CD14-positive monocyte (primary cell): ENCODE results near the gene HP1BP3. TPM values are rescaled to one million over a fixed set of nuclear protein-coding genes. Genes with fewer than 3 reads are reported as not detected.

Experiments
- DNase-seq, 3 donors: peaks; one replicate each; pipeline ENCODE4 v3.0.0-alpha.2; 2011 to 2022
- H2AFZ ChIP-seq: 2 replicates; pipeline ENCODE4 v1.6.0; 2012; ENCODE audit warnings: mild to moderate bottlenecking, low read depth, low read length, inconsistent platforms; ENCODE audit not compliant: insufficient read depth, poor library complexity, severe bottlenecking
- H3K27ac ChIP-seq, 2 donors: 1 replicate in 1 of 2; 2 replicates in 1 of 2; pipeline ENCODE4 v1.5.1; 2012 to 2013; ENCODE audit warnings: low read length in 2 of 2, control low read depth in 1 of 2, inconsistent platforms in 1 of 2, low read depth in 1 of 2, mild to moderate bottlenecking in 1 of 2
- H3K27me3 ChIP-seq, 2 donors: one replicate each; pipeline versions ENCODE4 v1.6.0 to v1.6.1; 2011 to 2013; ENCODE audit warnings: low read length in 2 of 2; ENCODE audit not compliant: control insufficient read depth in 2 of 2, insufficient read depth in 2 of 2
- H3K36me3 ChIP-seq, 2 donors: replicated peaks in 1 of 2; 1 replicate in 1 of 2; 2 replicates in 1 of 2; pipeline versions ENCODE4 v1.5.1 to v1.6.1; 2012 to 2013; ENCODE audit warnings: low read length in 2 of 2, control low read depth in 1 of 2, inconsistent platforms in 1 of 2, mild to moderate bottlenecking in 1 of 2; ENCODE audit not compliant: insufficient read depth in 2 of 2, control insufficient read depth in 1 of 2
- H3K4me1 ChIP-seq, 2 donors: 1 replicate in 1 of 2; 2 replicates in 1 of 2; pipeline versions ENCODE4 v1.5.1 to v1.6.1; 2012 to 2013; ENCODE audit warnings: low read length in 2 of 2, control low read depth in 1 of 2, inconsistent platforms in 1 of 2, mild to moderate bottlenecking in 1 of 2, moderate library complexity in 1 of 2; ENCODE audit not compliant: insufficient read depth in 2 of 2, control insufficient read depth in 1 of 2
- H3K4me2 ChIP-seq: replicated peaks from 2 replicates; pipeline ENCODE3; 2012; ENCODE audit warnings: low read length, moderate library complexity, mild to moderate bottlenecking; ENCODE audit not compliant: poor library complexity, severe bottlenecking; ENCODE audit errors: extremely low read depth
- H3K4me3 ChIP-seq, 3 experiments: fragments of 200-600 bp in 1 of 3; sonication (generic) in 1 of 3; replicated peaks in 1 of 3; 1 replicate in 2 of 3; 2 replicates in 1 of 3; pipeline ENCODE4 v1.5.1; 2011 to 2013; ENCODE audit warnings: low read length in 3 of 3, mild to moderate bottlenecking in 3 of 3, control low read depth in 2 of 3, low read depth in 2 of 3, inconsistent platforms in 1 of 3, moderate library complexity in 1 of 3
- H3K79me2 ChIP-seq: 2 replicates; pipeline ENCODE4 v1.6.0; 2012; ENCODE audit warnings: mild to moderate bottlenecking, control low read depth, inconsistent platforms, low read length, moderate library complexity; ENCODE audit not compliant: insufficient read depth
- H3K9ac ChIP-seq: 2 replicates; pipeline ENCODE4 v1.6.0; 2017; ENCODE audit warnings: low read length, mild to moderate bottlenecking; ENCODE audit not compliant: insufficient read depth, poor library complexity, severe bottlenecking
- H3K9me3 ChIP-seq, 2 donors: replicated peaks in 1 of 2; 1 replicate in 1 of 2; 2 replicates in 1 of 2; pipeline versions ENCODE4 v1.5.1 to v1.6.1; 2012 to 2013; ENCODE audit warnings: low read length in 2 of 2, control low read depth in 1 of 2; ENCODE audit not compliant: control insufficient read depth in 1 of 2, insufficient read depth in 1 of 2
- H4K20me1 ChIP-seq: 2 replicates; pipeline ENCODE4 v1.6.0; 2012; ENCODE audit warnings: mild to moderate bottlenecking, low read length, control low read depth, moderate library complexity; ENCODE audit not compliant: insufficient read depth
- H3K27ac Mint-ChIP-seq, 7 donors: one replicate each; pipeline ENCODE4 v1.8.0; 2020; ENCODE audit warnings: mild to moderate bottlenecking in 7 of 7, mixed read lengths in 7 of 7, moderate library complexity in 6 of 7, inconsistent platforms in 2 of 7
- H3K27me3 Mint-ChIP-seq, 3 donors: one replicate each; pipeline ENCODE4 v1.8.0; 2021 to 2022; ENCODE audit warnings: low read depth in 3 of 3, mild to moderate bottlenecking in 3 of 3, mixed read lengths in 3 of 3, moderate library complexity in 3 of 3, inconsistent platforms in 1 of 3
- H3K36me3 Mint-ChIP-seq, 2 donors: one replicate each; pipeline ENCODE4 v1.8.0; 2020; ENCODE audit warnings: mixed read lengths in 2 of 2, inconsistent platforms in 1 of 2, mild to moderate bottlenecking in 1 of 2
- H3K4me1 Mint-ChIP-seq: one replicate; pipeline ENCODE4 v1.8.0; 2020; ENCODE audit warnings: mild to moderate bottlenecking, mixed read lengths
- H3K4me3 Mint-ChIP-seq, 2 donors: one replicate each; pipeline ENCODE4 v1.8.0; 2020; ENCODE audit warnings: mild to moderate bottlenecking in 2 of 2, mixed read lengths in 2 of 2, moderate library complexity in 1 of 2
- H3K9me3 Mint-ChIP-seq, 7 donors: one replicate each; pipeline ENCODE4 v1.8.0; 2020 to 2022; ENCODE audit warnings: mixed read lengths in 7 of 7, mild to moderate bottlenecking in 6 of 7, moderate library complexity in 6 of 7, inconsistent platforms in 2 of 7
- WGBS: methylation state at CpG from one replicate; pipeline ENCODE4 v1.1.5; 2013; ENCODE audit warnings: missing lambda C conversion rate; ENCODE audit not compliant: insufficient coverage; 5-methylcytosine and 5-hydroxymethylcytosine counted together
- intact Hi-C, 2 donors: fragments of 100-400 bp; cut with micrococcal nuclease; formaldehyde crosslinking; loops; one replicate each; pipeline versions ENCODE4 v1.15.0 to v1.15.1; 2023
- polyA plus RNA-seq, 3 donors: library from polyadenylated mRNA; depleted of rRNA in 1 of 3; unstranded in 2 of 3; stranded (reverse) in 1 of 3; fragments of 300-500 nt in 2 of 3; fragments of >200 nt in 1 of 3; fragmentation: Illumina TruSeq in 2 of 3; gene quantifications; 1 replicate in 2 of 3; 2 replicates in 1 of 3; pipeline ENCODE4 v1.2.3, GENCODE V29; 2012 to 2021
- TF ChIP-seq, protein P1 (sequence below): fragments of 200-600 bp; IDR thresholded peaks from one replicate; pipeline ENCODE4 v1.8.0; 2022; ENCODE audit warnings: antibody characterized with exemption, mild to moderate bottlenecking

The HP1BP3 gene
- polyA plus RNA-seq, 3 donors: 121 to 137 (median 135) TPM

- peak within 1 kb of the TSS; percentile 82 to 96 for H3K4me3 Mint-ChIP-seq
- H3K9me3 ChIP-seq: peaks cover 0 to 11% of the 10 kb centered on the region in 2 donors
- H3K36me3 ChIP-seq: peaks cover 1 to 16% of the 10 kb centered on the region in 2 donors
- DNase-seq: peak; percentile 91 to 97 (median 92)
- peak within 1 kb of the TSS; percentile 63 for H2AFZ ChIP-seq
- no peaks in the 10 kb centered on the region for H4K20me1 ChIP-seq
- H3K4me1 Mint-ChIP-seq: peaks cover 23% of the 10 kb centered on the region
- peak within 1 kb of the TSS in 1 of 2 donors; percentile 4 for H3K27ac ChIP-seq
- peak within 1 kb of the TSS; percentile 40 to 77 (median 52) for H3K4me3 ChIP-seq
- peaks cover 26 to 55% of the 10 kb centered on the region in 2 donors for H3K27me3 ChIP-seq
- H3K36me3 Mint-ChIP-seq: peaks cover 17 to 25% of the 10 kb centered on the region in 2 donors
- H3K79me2 ChIP-seq: no peaks in the 10 kb centered on the region
- H3K4me2 ChIP-seq: peak within 1 kb of the TSS; percentile 95
- 1% methylated on average over 24 of the region's 38 CpGs for WGBS
- peak within 1 kb of the TSS; percentile 33 to 89 (median 76) for H3K27ac Mint-ChIP-seq
- intact Hi-C loops: loop anchor here in 1 of 2 donors (5.0 to 10.0 kb wide), 3 partner anchors 35 to 158 kb away; partner anchors contain the start of gene HP1BP3
- TF ChIP-seq, protein P1, sequence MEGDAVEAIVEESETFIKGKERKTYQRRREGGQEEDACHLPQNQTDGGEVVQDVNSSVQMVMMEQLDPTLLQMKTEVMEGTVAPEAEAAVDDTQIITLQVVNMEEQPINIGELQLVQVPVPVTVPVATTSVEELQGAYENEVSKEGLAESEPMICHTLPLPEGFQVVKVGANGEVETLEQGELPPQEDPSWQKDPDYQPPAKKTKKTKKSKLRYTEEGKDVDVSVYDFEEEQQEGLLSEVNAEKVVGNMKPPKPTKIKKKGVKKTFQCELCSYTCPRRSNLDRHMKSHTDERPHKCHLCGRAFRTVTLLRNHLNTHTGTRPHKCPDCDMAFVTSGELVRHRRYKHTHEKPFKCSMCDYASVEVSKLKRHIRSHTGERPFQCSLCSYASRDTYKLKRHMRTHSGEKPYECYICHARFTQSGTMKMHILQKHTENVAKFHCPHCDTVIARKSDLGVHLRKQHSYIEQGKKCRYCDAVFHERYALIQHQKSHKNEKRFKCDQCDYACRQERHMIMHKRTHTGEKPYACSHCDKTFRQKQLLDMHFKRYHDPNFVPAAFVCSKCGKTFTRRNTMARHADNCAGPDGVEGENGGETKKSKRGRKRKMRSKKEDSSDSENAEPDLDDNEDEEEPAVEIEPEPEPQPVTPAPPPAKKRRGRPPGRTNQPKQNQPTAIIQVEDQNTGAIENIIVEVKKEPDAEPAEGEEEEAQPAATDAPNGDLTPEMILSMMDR: peak; percentile 33
- peaks cover 19 to 25% of the 10 kb centered on the region in 2 donors for H3K4me1 ChIP-seq
- peaks cover 0 to 18% (median 5%) of the 10 kb centered on the region in 7 donors for H3K9me3 Mint-ChIP-seq
- peak within 1 kb of the TSS; percentile 48 for H3K9ac ChIP-seq
- peaks cover 48 to 61% (median 57%) of the 10 kb centered on the region in 3 donors for H3K27me3 Mint-ChIP-seq
Measured at GRCh38 chr1:20732588-20733359, 54.3 kb downstream of the HP1BP3 start, which contains the start of gene SH2D5. Gene SH2D5 (minus strand): TSS chr1:20732703. CDS start chr1:20728044, 4,659 bp downstream.

- Mint-ChIP-seq H3K4me3 (peak overlapping the region; percentile 82 to 96), H3K27ac (peak overlapping the region; percentile 26 to 89 (median 70)), H3K36me3 (peaks cover 10 to 19% of the 10 kb centered on the region in 2 donors), H3K9me3 (peaks cover 0 to 18% (median 5%) of the 10 kb centered on the region in 7 donors), H3K4me1 (peaks cover 23% of the 10 kb centered on the region), H3K27me3 (peaks cover 48 to 61% (median 61%) of the 10 kb centered on the region in 3 donors)
- Histone ChIP-seq H3K36me3 (peaks cover 0 to 10% of the 10 kb centered on the region in 2 donors), H2AFZ (peak overlapping the region; percentile 63), H3K79me2 (no peaks in the 10 kb centered on the region), H3K9me3 (peaks cover 0 to 11% of the 10 kb centered on the region in 2 donors), H3K4me3 (peak overlapping the region; percentile 40 to 77 (median 52)), H4K20me1 (no peaks in the 10 kb centered on the region), H3K9ac (peak overlapping the region; percentile 48), H3K27ac (no peak overlapping the region), H3K4me2 (peak overlapping the region; percentile 95), H3K27me3 (peaks cover 26 to 55% of the 10 kb centered on the region in 2 donors), H3K4me1 (peaks cover 19 to 25% of the 10 kb centered on the region in 2 donors)
- TF ChIP-seq, protein P1: no peak
- under 1% methylated on average over 52 of the region's 55 CpGs for WGBS
- intact Hi-C loops: loop anchor here in 1 of 2 donors (5.0 to 10.0 kb wide), 3 partner anchors 35 to 157 kb away; partner anchors contain the start of gene HP1BP3
- peak in 2 of 3 donors; percentile 15 to 34 for DNase-seq
Measured at GRCh38 chr1:20732071-20732587, 55.0 kb downstream of the HP1BP3 start.
